A549 (cell line): ENCODE results near the gene LHB. TPM values are rescaled to one million over a fixed set of nuclear protein-coding genes. Genes with fewer than 3 reads are reported as not detected.

Experiments used
- ATAC-seq, 2 experiments: fragments of 200-7000 bp in 1 of 2; fragments of >200 bp in 1 of 2; cut with Nextera tagmentation in 1 of 2; cut with Tn5 transposase in 1 of 2; 3 replicates each; pipeline versions ENCODE4 v1.8.0 to v1.9.1; 2018 to 2020; ENCODE audit warnings: mild to moderate bottlenecking in 1 of 2, moderate library complexity in 1 of 2
- CTCF ChIA-PET: fragments of 300-600 bp; sonication (Branson Sonifier 250); formaldehyde crosslinking; extraction: SDS; loops from one replicate; lab custom pipeline; 2021; ENCODE audit warnings: antibody characterized with exemption, inconsistent platforms; lab: Yijun Ruan, JAX
- POLR2A ChIA-PET: fragments of 350-600 bp; formaldehyde crosslinking; extraction: SDS; loops from one replicate; lab custom pipeline; 2021; ENCODE audit warnings: antibody characterized with exemption, inconsistent platforms; lab: Yijun Ruan, JAX
- DNase-seq, 2 experiments: peaks; one replicate each; pipeline versions ENCODE4 v3.0.0 to v3.0.0-alpha.2; 2011 to 2016; ENCODE audit warnings: low read depth in 1 of 2, low spot score in 1 of 2
- FAIRE-seq: peaks from 2 replicates; lab custom pipeline; 2011; peaks lifted over from hg19 to GRCh38; lab: Jason Lieb, UNC
- H3K27ac ChIP-seq, 2 experiments: fragments of >200 bp; sonication (Bioruptor Twin); formaldehyde crosslinking; 3 replicates each; pipeline ENCODE4 v1.5.1; 2016 to 2017
- H3K4me1 ChIP-seq: fragments of >200 bp; sonication (Bioruptor Twin); formaldehyde crosslinking; 3 replicates; pipeline ENCODE4 v1.6.1; 2016
- H3K4me2 ChIP-seq: fragments of >200 bp; sonication (Bioruptor Twin); formaldehyde crosslinking; 3 replicates; pipeline ENCODE4 v1.6.1; 2016
- H3K4me3 ChIP-seq: fragments of >200 bp; sonication (Bioruptor Twin); formaldehyde crosslinking; 3 replicates; pipeline ENCODE4 v1.5.1; 2016
- H3K9me3 ChIP-seq: fragments of >200 bp; sonication (Bioruptor Twin); formaldehyde crosslinking; 3 replicates; pipeline ENCODE4 v1.6.1; 2016
- CBX2 ChIP-seq: fragments of 200-600 bp; sonication (generic); IDR thresholded peaks from 2 replicates; pipeline ENCODE4 v1.6.1; 2016; ENCODE audit warnings: low read depth, mild to moderate bottlenecking, borderline replicate concordance
- CHD2 ChIP-seq: fragments of 150-350 bp; IDR thresholded peaks from 2 replicates; pipeline ENCODE4 v1.6.1; 2014; ENCODE audit warnings: low read length; ENCODE audit not compliant: partially characterized antibody
- EHMT2 ChIP-seq: fragments of 200-600 bp; sonication (generic); IDR thresholded peaks from 2 replicates; pipeline ENCODE4 v1.6.1; 2016; ENCODE audit warnings: antibody characterized with exemption, low read depth, mild to moderate bottlenecking, moderate library complexity
- EP300 ChIP-seq, 2 experiments: fragments of >200 bp; sonication (Bioruptor Twin); formaldehyde crosslinking; IDR thresholded peaks; 2 replicates in 1 of 2; 3 replicates in 1 of 2; pipeline ENCODE4 v1.6.1; 2016 to 2017
- FOSB ChIP-seq: fragments of 250-450 bp; sonication (Bioruptor Pico); IDR thresholded peaks from 2 replicates; pipeline ENCODE4 v1.5.0; 2020; ENCODE audit warnings: mild to moderate bottlenecking, moderate library complexity
- KDM1A ChIP-seq: fragments of 200-600 bp; sonication (generic); IDR thresholded peaks from 2 replicates; pipeline ENCODE4 v1.6.1; 2016; ENCODE audit warnings: low read depth, mild to moderate bottlenecking
- MAFK ChIP-seq: fragments of 450-650 bp; IDR thresholded peaks from 2 replicates; pipeline ENCODE4 v1.6.1; 2014; ENCODE audit not compliant: partially characterized antibody
- RAD21 ChIP-seq, 2 experiments: fragments of >200 bp in 1 of 2; sonication (Bioruptor Twin) in 1 of 2; formaldehyde crosslinking in 1 of 2; IDR thresholded peaks in 1 of 2; conservative IDR thresholded peaks in 1 of 2; 2 replicates in 1 of 2; 3 replicates in 1 of 2; pipeline ENCODE4 v1.6.1; 2012 to 2018; ENCODE audit warnings: inconsistent platforms in 1 of 2
- RCOR1 ChIP-seq: fragments of 150-350 bp; IDR thresholded peaks from 2 replicates; pipeline ENCODE4 v1.6.1; 2014; ENCODE audit warnings: antibody characterized with exemption, low read length, low read depth
- SMC3 ChIP-seq: fragments of >200 bp; sonication (Bioruptor Twin); formaldehyde crosslinking; IDR thresholded peaks from 3 replicates; pipeline ENCODE4 v1.6.1; 2018; ENCODE audit warnings: inconsistent platforms
- TFCP2L1 ChIP-seq: fragments of 250-450 bp; sonication (Bioruptor Pico); IDR thresholded peaks from 2 replicates; pipeline ENCODE4 v1.5.0; 2021; ENCODE audit warnings: mild to moderate bottlenecking
- TP53 ChIP-seq: fragments of 250-450 bp; sonication (Bioruptor Pico); IDR thresholded peaks from 2 replicates; pipeline ENCODE4 v1.5.0; 2021; ENCODE audit warnings: mild to moderate bottlenecking, moderate library complexity
- ZNF302 ChIP-seq: fragments of 250-450 bp; sonication (Bioruptor Pico); IDR thresholded peaks from 2 replicates; pipeline ENCODE4 v1.9.0; 2021; ENCODE audit warnings: inconsistent platforms, mild to moderate bottlenecking, moderate library complexity
- WGBS: methylation state at CpG from one replicate; pipeline ENCODE4 v1.1.6; 2017; ENCODE audit errors: missing lambda C conversion rate; 5-methylcytosine and 5-hydroxymethylcytosine counted together
- polyA plus RNA-seq, 4 experiments: library from polyadenylated mRNA; depleted of rRNA in 3 of 4; stranded (reverse); fragments of >200 nt; fragmentation: RNase III in 1 of 4; extraction: RNeasy Plus Mini Kit Qiagen cat#74134 plus additional on column Dnase treatment in 1 of 4; gene quantifications; 2 replicates in 3 of 4; 3 replicates in 1 of 4; pipeline ENCODE4 v1.2.3, GENCODE V29; 2011 to 2017
- TF ChIP-seq, protein P1 (sequence below): fragments of >200 bp; sonication (Bioruptor Twin); formaldehyde crosslinking; IDR thresholded peaks from 3 replicates; pipeline ENCODE4 v1.5.1; 2016
- TF ChIP-seq, protein P2 (sequence below): IDR thresholded peaks from 2 replicates; pipeline ENCODE4 v1.6.1; 2012

LHB gene
- polyA plus RNA-seq, 2 of the 4 experiments (the other 2 are of a cell fraction): 0.22 TPM; not detected in 1

GRCh38 chr19:49006905-49007304 is 10.0 kb downstream of the LHB start:
- ATAC-seq: no peak; a peak in 1 of 6 replicates
- no peak for FAIRE-seq
- H3K4me3 ChIP-seq: no peak overlapping the region
- H3K4me2 ChIP-seq: no peak overlapping the region
- H3K4me1 ChIP-seq: no peaks in the 10 kb centered on the region
- POLR2A ChIA-PET: no interaction called here
- H3K9me3 ChIP-seq: no peaks in the 10 kb centered on the region
- 94% methylated on average over 20 of the region's 22 CpGs for WGBS
- TF ChIP-seq EP300 (IDR thresholded peaks at IDR 0.05): no peak
- no peak for TF ChIP-seq CBX2
- no peak for TF ChIP-seq ZNF302 (CRISPR knock-in tag)
- no peak for TF ChIP-seq KDM1A
- TF ChIP-seq TP53 (CRISPR knock-in tag): no peak
- no peak for TF ChIP-seq RCOR1
- no peak for TF ChIP-seq TFCP2L1
- DNase-seq: no peak
- no peak overlapping the region for H3K27ac ChIP-seq
- CTCF ChIA-PET: interaction anchor here (0.6 to 21.8 kb wide), 12 partner anchors 9 to 218 kb away, joined by 3 to 408 read pairs (median 4); partner anchors contain the start of genes GYS1, LHB and RUVBL2

GRCh38 chr19:49004964-49005614 is 11.8 kb downstream of the LHB start:
- TF ChIP-seq CHD2 (no peak), FOSB (CRISPR knock-in tag) (no peak)
- TF ChIP-seq, all 56 proteins: peak for 0
- 97% methylated on average over 7 of the region's 7 CpGs for WGBS
- ChIA-PET POLR2A (no interaction called here), CTCF (interaction anchor here (0.7 to 21.8 kb wide), 12 partner anchors 8 to 203 kb away, joined by 3 to 408 read pairs (median 4); partner anchors contain the start of genes GYS1, LHB and RUVBL2)
- no peaks in the 10 kb centered on the region for H3K9me3 ChIP-seq
- FAIRE-seq: no peak
- H3K4me1 ChIP-seq: no peaks in the 10 kb centered on the region
- no peak overlapping the region for H3K27ac ChIP-seq
- ATAC-seq: no peak
- no peak for DNase-seq
- no peak overlapping the region for H3K4me3 ChIP-seq
- no peak overlapping the region for H3K4me2 ChIP-seq

GRCh38 chr19:49004133-49004532 is 12.8 kb downstream of the LHB start:
- H3K27ac ChIP-seq: no peak overlapping the region
- CTCF ChIA-PET: interaction anchor here (0.6 to 21.8 kb wide), 6 partner anchors 8 to 204 kb away, joined by 3 to 408 read pairs (median 5); partner anchors contain the start of genes GYS1 and RUVBL2

DNA sequence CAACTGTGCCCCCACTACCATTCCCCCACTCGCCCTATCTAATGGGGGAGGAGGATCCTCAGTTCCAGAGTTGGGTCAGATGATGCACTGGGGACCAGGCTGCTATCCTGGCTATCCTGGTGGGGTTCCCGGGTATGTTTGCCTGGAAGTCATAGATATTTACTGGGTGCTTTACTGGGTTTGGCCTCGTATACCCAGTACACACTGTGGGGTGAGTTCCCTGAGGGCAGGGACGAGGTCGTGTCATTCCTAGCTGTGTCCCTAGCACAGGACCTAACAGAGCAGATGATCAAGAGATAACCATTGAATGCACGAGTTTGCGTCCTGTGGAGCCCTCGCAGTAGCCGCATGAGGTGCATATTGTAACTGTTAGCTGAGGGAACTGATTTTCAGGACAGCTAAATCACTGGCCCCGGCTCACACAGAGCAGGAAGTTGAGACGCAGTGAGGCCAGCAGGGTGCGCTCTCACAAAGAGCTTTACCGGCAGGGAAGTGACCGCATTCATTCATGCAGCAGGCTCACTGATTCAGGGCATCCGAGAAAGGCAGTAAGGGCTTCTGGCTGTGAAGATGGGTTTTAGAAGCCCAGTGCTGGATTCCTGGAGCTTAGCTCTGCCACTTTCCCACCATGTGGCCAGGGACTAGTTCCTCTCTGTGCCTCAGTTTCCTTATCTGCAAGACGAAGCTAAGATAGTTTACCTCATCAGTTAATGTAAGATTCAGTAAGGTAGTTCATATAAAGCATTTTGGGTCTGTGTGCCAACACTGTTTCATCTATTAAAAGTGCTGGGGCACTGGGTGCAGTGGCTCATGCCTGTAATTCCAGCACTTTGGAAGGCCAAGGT is 17.2 kb downstream of the LHB start:
- TF ChIP-seq EHMT2: no peak
- TF ChIP-seq, protein P1, sequence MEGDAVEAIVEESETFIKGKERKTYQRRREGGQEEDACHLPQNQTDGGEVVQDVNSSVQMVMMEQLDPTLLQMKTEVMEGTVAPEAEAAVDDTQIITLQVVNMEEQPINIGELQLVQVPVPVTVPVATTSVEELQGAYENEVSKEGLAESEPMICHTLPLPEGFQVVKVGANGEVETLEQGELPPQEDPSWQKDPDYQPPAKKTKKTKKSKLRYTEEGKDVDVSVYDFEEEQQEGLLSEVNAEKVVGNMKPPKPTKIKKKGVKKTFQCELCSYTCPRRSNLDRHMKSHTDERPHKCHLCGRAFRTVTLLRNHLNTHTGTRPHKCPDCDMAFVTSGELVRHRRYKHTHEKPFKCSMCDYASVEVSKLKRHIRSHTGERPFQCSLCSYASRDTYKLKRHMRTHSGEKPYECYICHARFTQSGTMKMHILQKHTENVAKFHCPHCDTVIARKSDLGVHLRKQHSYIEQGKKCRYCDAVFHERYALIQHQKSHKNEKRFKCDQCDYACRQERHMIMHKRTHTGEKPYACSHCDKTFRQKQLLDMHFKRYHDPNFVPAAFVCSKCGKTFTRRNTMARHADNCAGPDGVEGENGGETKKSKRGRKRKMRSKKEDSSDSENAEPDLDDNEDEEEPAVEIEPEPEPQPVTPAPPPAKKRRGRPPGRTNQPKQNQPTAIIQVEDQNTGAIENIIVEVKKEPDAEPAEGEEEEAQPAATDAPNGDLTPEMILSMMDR: peak; percentile 82
- TF ChIP-seq RAD21 (conservative IDR thresholded peaks at IDR 0.05 in 1 of 2, IDR thresholded peaks at IDR 0.05 in 1 of 2): peak; percentile 69
- TF ChIP-seq TFCP2L1: no peak
- TF ChIP-seq, protein P2, sequence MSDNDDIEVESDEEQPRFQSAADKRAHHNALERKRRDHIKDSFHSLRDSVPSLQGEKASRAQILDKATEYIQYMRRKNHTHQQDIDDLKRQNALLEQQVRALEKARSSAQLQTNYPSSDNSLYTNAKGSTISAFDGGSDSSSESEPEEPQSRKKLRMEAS: no peak
- no peak for TF ChIP-seq MAFK
- TF ChIP-seq SMC3: peak; percentile 67
- TF ChIP-seq, all 56 proteins: peak for 3
- no peak overlapping the region for H3K27ac ChIP-seq
- no peaks in the 10 kb centered on the region for H3K9me3 ChIP-seq
- no peak overlapping the region for H3K4me3 ChIP-seq
- ATAC-seq (peak; percentile 84 to 89), FAIRE-seq (no peak), DNase-seq (peak; percentile 81 to 85)
- 54% methylated on average over 16 of the region's 16 CpGs for WGBS
- H3K4me1 ChIP-seq: peaks cover 9% of the 10 kb centered on the region; the same call in 2 of the 3 replicates
- POLR2A ChIA-PET: interaction anchor here (0.6 to 1.4 kb wide), 4 partner anchors 20 to 212 kb away, joined by 3 to 4 read pairs (median 4); partner anchors contain the start of gene PPP1R15A
- CTCF ChIA-PET: interaction anchor here (0.6 to 21.8 kb wide), 50 partner anchors 4 to 394 kb away, joined by 3 to 408 read pairs (median 4); partner anchors contain the start of genes CGB2, CGB7, GYS1 and KCNA7
- H3K4me2 ChIP-seq: no peak overlapping the region

More at GRCh38 chr19:49004133-49004532, 12.8 kb downstream of the LHB start:
- DNase-seq (no peak), FAIRE-seq (no peak), ATAC-seq (no peak)
- POLR2A ChIA-PET: interaction anchor here (0.6 kb wide), 3 partner anchors 10 to 1747 kb away, joined by 4 to 5 read pairs (median 4); partner anchors contain the start of genes LIN7B and RUVBL2
- no peaks in the 10 kb centered on the region for H3K4me1 ChIP-seq
- no peak overlapping the region for H3K4me2 ChIP-seq
- H3K4me3 ChIP-seq: no peak overlapping the region
- 97% methylated on average over 15 of the region's 15 CpGs for WGBS
- TF ChIP-seq RCOR1: no peak
- TF ChIP-seq EP300 (IDR thresholded peaks at IDR 0.05): no peak
- H3K9me3 ChIP-seq: no peaks in the 10 kb centered on the region
